Measurements from ENCODE around the gene SMOC2.

SMOC2 gene

DNA sequence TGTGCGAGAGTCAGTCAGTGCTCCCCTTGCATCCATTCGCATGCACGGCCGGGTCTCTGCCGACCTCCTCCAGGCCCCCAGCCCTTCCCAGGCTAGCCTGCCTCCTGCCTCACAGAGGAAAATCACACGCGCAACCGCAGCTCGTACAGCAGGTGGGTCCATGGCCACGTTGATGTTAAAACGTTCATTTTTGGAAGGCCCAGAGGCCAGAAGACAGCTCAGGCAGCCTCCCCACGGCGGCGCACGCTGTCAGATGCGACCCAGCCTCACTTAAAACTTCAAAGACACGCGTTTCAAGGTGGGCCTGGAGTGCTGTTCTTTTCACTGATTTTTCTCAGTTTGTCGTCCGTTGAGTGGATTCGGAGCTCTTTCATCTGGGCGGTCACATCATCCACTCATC is 276.5 kb downstream of the SMOC2 start:
- DNase-seq = no peak
